ENCODE measurements around the gene EPHB3. TPM values are rescaled to one million over a fixed set of nuclear protein-coding genes. Genes with fewer than 3 reads are reported as not detected.
"Not testable (repeated sequence)": the region's sequence is repeated elsewhere in the genome, so short reads cannot be mapped to it uniquely, and the experiment has no call there.

The EPHB3 gene
- total RNA-seq, 1 donor from 2014 or later: 65.0 TPM

- no peak overlapping the region for H3K4me3 Mint-ChIP-seq
- DNase-seq (ENCODE audit: extremely low spot score, unreplicated experiment): no peak
- no peaks in the 10 kb centered on the region for H3K36me3 Mint-ChIP-seq
- peaks cover 33% of the 10 kb centered on the region for H3K4me1 Mint-ChIP-seq (ENCODE audit: unreplicated experiment)
- peaks cover 8% of the 10 kb centered on the region for H3K27me3 Mint-ChIP-seq
- TF ChIP-seq CTCF (conservative IDR thresholded peaks at IDR 0.05): no peak
- no peak overlapping the region for H3K27ac Mint-ChIP-seq
- no peaks in the 10 kb centered on the region for H3K9me3 Mint-ChIP-seq
Measured at GRCh38 chr3:184611607-184612281, 50.2 kb downstream of the EPHB3 start.

- DNase-seq (ENCODE audit: extremely low spot score, unreplicated experiment): no peak
- no peak overlapping the region for H3K4me3 Mint-ChIP-seq
Measured at GRCh38 chr3:184615396-184615795, 53.8 kb downstream of the EPHB3 start.

GRCh38 chr3:184616436-184616835, 54.9 kb downstream of the EPHB3 start:
- Mint-ChIP-seq H3K27me3 (peaks cover 8% of the 10 kb centered on the region), H3K4me3 (no peak overlapping the region), H3K36me3 (no peaks in the 10 kb centered on the region), H3K27ac (no peak overlapping the region), H3K9me3 (no peaks in the 10 kb centered on the region), H3K4me1 (ENCODE audit: unreplicated experiment) (peaks cover 38% of the 10 kb centered on the region)
- TF ChIP-seq CTCF (conservative IDR thresholded peaks at IDR 0.05): no peak
- DNase-seq (ENCODE audit: extremely low spot score, unreplicated experiment): no peak

More at GRCh38 chr3:184615396-184615795, 53.8 kb downstream of the EPHB3 start:
- Mint-ChIP-seq H3K4me1 (ENCODE audit: unreplicated experiment) (peaks cover 39% of the 10 kb centered on the region), H3K27me3 (peaks cover 8% of the 10 kb centered on the region), H3K9me3 (no peaks in the 10 kb centered on the region), H3K36me3 (no peaks in the 10 kb centered on the region), H3K27ac (no peak overlapping the region)
- TF ChIP-seq CTCF (conservative IDR thresholded peaks at IDR 0.05): no peak

GRCh38 chr3:184617306-184617705, 55.7 kb downstream of the EPHB3 start:
- DNase-seq (ENCODE audit: extremely low spot score, unreplicated experiment); H3K27me3 Mint-ChIP-seq; H3K27ac Mint-ChIP-seq; H3K4me3 Mint-ChIP-seq; H3K36me3 Mint-ChIP-seq; H3K9me3 Mint-ChIP-seq: not testable (repeated sequence)
- peaks cover 34% of the 10 kb centered on the region for H3K4me1 Mint-ChIP-seq (ENCODE audit: unreplicated experiment)

GRCh38 chr3:184618811-184619210, 57.2 kb downstream of the EPHB3 start:
- DNase-seq (ENCODE audit: extremely low spot score, unreplicated experiment): no peak
- Mint-ChIP-seq H3K4me3 (no peak overlapping the region), H3K9me3 (no peaks in the 10 kb centered on the region), H3K27ac (no peak overlapping the region), H3K36me3 (no peaks in the 10 kb centered on the region), H3K4me1 (ENCODE audit: unreplicated experiment) (peaks cover 34% of the 10 kb centered on the region), H3K27me3 (peaks cover 8% of the 10 kb centered on the region)
- no peak for TF ChIP-seq CTCF (conservative IDR thresholded peaks at IDR 0.05)

GRCh38 chr3:184619369-184619768, 57.8 kb downstream of the EPHB3 start:
- Mint-ChIP-seq H3K27ac (no peak overlapping the region), H3K27me3 (peaks cover 8% of the 10 kb centered on the region), H3K4me1 (ENCODE audit: unreplicated experiment) (peaks cover 34% of the 10 kb centered on the region), H3K36me3 (no peaks in the 10 kb centered on the region), H3K9me3 (no peaks in the 10 kb centered on the region), H3K4me3 (no peak overlapping the region)
- TF ChIP-seq CTCF (conservative IDR thresholded peaks at IDR 0.05): no peak
- DNase-seq (ENCODE audit: extremely low spot score, unreplicated experiment): no peak

Measured in type B pancreatic cell (in vitro differentiated cells).